Measurements from ENCODE around the gene SEC14L1.

- TF ChIP-seq, protein P1, sequence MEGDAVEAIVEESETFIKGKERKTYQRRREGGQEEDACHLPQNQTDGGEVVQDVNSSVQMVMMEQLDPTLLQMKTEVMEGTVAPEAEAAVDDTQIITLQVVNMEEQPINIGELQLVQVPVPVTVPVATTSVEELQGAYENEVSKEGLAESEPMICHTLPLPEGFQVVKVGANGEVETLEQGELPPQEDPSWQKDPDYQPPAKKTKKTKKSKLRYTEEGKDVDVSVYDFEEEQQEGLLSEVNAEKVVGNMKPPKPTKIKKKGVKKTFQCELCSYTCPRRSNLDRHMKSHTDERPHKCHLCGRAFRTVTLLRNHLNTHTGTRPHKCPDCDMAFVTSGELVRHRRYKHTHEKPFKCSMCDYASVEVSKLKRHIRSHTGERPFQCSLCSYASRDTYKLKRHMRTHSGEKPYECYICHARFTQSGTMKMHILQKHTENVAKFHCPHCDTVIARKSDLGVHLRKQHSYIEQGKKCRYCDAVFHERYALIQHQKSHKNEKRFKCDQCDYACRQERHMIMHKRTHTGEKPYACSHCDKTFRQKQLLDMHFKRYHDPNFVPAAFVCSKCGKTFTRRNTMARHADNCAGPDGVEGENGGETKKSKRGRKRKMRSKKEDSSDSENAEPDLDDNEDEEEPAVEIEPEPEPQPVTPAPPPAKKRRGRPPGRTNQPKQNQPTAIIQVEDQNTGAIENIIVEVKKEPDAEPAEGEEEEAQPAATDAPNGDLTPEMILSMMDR (IDR thresholded peaks at IDR 0.05; ENCODE audit: borderline replicate concordance, extremely low read depth, low read length, poor library complexity, severe bottlenecking) = no peak
- no peak for TF ChIP-seq EZH2 (IDR thresholded peaks at IDR 0.05; ENCODE audit: borderline replicate concordance, low read depth, low read length, severe bottlenecking)
These were observed 88.0 kb downstream of the SEC14L1 start for GRCh38 chr17:77228816-77229215.
